Loucy (cell line): ENCODE data around the gene TRAF2.

ENCODE experiments used
- CTCF ChIP-seq: fragments of 200-600 bp; sonication (generic); conservative IDR thresholded peaks from 2 replicates; pipeline ENCODE4 v1.5.1; 2014; ENCODE audit warnings: mild to moderate bottlenecking, antibody characterized with exemption, low read length
- EZH2phosphoT487 ChIP-seq: fragments of 200-600 bp; IDR thresholded peaks from 2 replicates; pipeline ENCODE4 v1.6.1; 2018; ENCODE audit warnings: antibody characterized with exemption, mild to moderate bottlenecking, moderate library complexity, borderline replicate concordance

- TF ChIP-seq CTCF (no peak), EZH2phosphoT487 (no peak)
Measured at GRCh38 chr9:136957461-136957860, 71.1 kb downstream of the TRAF2 start.
